ENCODE results near the gene DNAH12. TPM values are rescaled to one million over a fixed set of nuclear protein-coding genes. Genes with fewer than 3 reads are reported as not detected.

The DNAH12 gene
- total RNA-seq, 2 experiments from 2014 or later: 0.21 TPM; not detected in 1

GRCh38 chr3:57409471-57409870, 134.7 kb downstream of the DNAH12 start:
- no TSS peak for BruUV-seq (replicated peaks)
- H3K36me3 ChIP-seq (ENCODE audit: insufficient read depth, low read length): no peaks in the 10 kb centered on the region
- H3K79me2 ChIP-seq (ENCODE audit: insufficient read depth, low read depth, low read length): no peaks in the 10 kb centered on the region
- no peaks in the 10 kb centered on the region for H3K9me3 ChIP-seq (ENCODE audit: low read length)
- intact Hi-C loops (cut with micrococcal nuclease; ENCODE audit: unreplicated experiment): no loop called here
- H3K4me3 ChIP-seq (ENCODE audit: low read depth, low read length, poor library complexity, severe bottlenecking): no peak overlapping the region
- H2AFZ ChIP-seq (ENCODE audit: low read length): no peak overlapping the region
- no peak for DNase-seq (ENCODE audit: low spot score)
- ChIA-PET POLR2A (interaction anchor here (0.7 kb wide), 1 partner anchor 10 kb away, joined by 3 read pairs; no protein-coding TSS in a partner anchor), CTCF (ENCODE audit: unreplicated experiment) (no interaction called here)
- H3K4me2 ChIP-seq (ENCODE audit: low read length): no peak overlapping the region
- TF ChIP-seq EZH2phosphoT487 (IDR thresholded peaks at IDR 0.05; ENCODE audit: borderline replicate concordance, low read depth, low read length) (no peak), CTCF (conservative IDR thresholded peaks at IDR 0.05; ENCODE audit: low read length) (no peak)
- H4K20me1 ChIP-seq (ENCODE audit: insufficient read depth, low read length): no peaks in the 10 kb centered on the region
- no peak overlapping the region for H3K27ac ChIP-seq (ENCODE audit: low read depth, low read length, poor library complexity, severe bottlenecking)
- H3K9me2 ChIP-seq (ENCODE audit: insufficient read depth, low read length): no peaks in the 10 kb centered on the region
- H3K4me1 ChIP-seq (ENCODE audit: insufficient read depth, low read length, poor library complexity, severe bottlenecking): no peaks in the 10 kb centered on the region

- POLR2A ChIA-PET: no interaction called here
- peaks cover 8% of the 10 kb centered on the region; the same call in 1 of the 2 replicates for H3K9me3 ChIP-seq (ENCODE audit: low read length)
- H3K4me3 ChIP-seq (ENCODE audit: low read depth, low read length, poor library complexity, severe bottlenecking): no peak overlapping the region
- no peaks in the 10 kb centered on the region for H3K36me3 ChIP-seq (ENCODE audit: insufficient read depth, low read length)
- H4K20me1 ChIP-seq (ENCODE audit: insufficient read depth, low read length): no peaks in the 10 kb centered on the region
- BruUV-seq (replicated peaks): no TSS peak
- CTCF ChIA-PET (ENCODE audit: unreplicated experiment): no interaction called here
- H3K4me2 ChIP-seq (ENCODE audit: low read length): no peak overlapping the region
- intact Hi-C loops (cut with micrococcal nuclease; ENCODE audit: unreplicated experiment): no loop called here
- no peaks in the 10 kb centered on the region for H3K79me2 ChIP-seq (ENCODE audit: insufficient read depth, low read depth, low read length)
- DNase-seq (ENCODE audit: low spot score): no peak
- H3K9me2 ChIP-seq (ENCODE audit: insufficient read depth, low read length): no peaks in the 10 kb centered on the region; the same call in 1 of the 2 replicates
- no peak overlapping the region for H3K27ac ChIP-seq (ENCODE audit: low read depth, low read length, poor library complexity, severe bottlenecking)
- TF ChIP-seq EZH2phosphoT487 (IDR thresholded peaks at IDR 0.05; ENCODE audit: borderline replicate concordance, low read depth, low read length) (no peak), CTCF (conservative IDR thresholded peaks at IDR 0.05; ENCODE audit: low read length) (no peak)
- no peak overlapping the region for H2AFZ ChIP-seq (ENCODE audit: low read length)
- H3K4me1 ChIP-seq (ENCODE audit: insufficient read depth, low read length, poor library complexity, severe bottlenecking): peaks cover 3% of the 10 kb centered on the region
Measured at GRCh38 chr3:57402675-57403074, 141.5 kb downstream of the DNAH12 start.

Measured in OCI-LY7 (cell line).